Esophagus (tissue), 2 donors: ENCODE data around the gene KLHL6. TPM values are rescaled to one million over a fixed set of nuclear protein-coding genes. Genes with fewer than 3 reads are reported as not detected.
"Not testable (repeated sequence)": the region's sequence is repeated elsewhere in the genome, so short reads cannot be mapped to it uniquely, and the experiment has no call there.

Experiments used
- H3K27ac ChIP-seq, 2 donors: one replicate each; pipeline ENCODE4 v1.5.1; 2013; ENCODE audit warnings: low read depth in 2 of 2, mild to moderate bottlenecking in 2 of 2, inconsistent platforms in 1 of 2, low read length in 1 of 2, moderate library complexity in 1 of 2
- H3K27me3 ChIP-seq, 2 donors: one replicate each; pipeline ENCODE4 v1.6.1; 2013; ENCODE audit warnings: low read length in 2 of 2, control low read depth in 1 of 2, mild to moderate bottlenecking in 1 of 2; ENCODE audit not compliant: insufficient read depth in 2 of 2, control insufficient read depth in 1 of 2
- H3K36me3 ChIP-seq, 2 donors: one replicate each; pipeline ENCODE4 v1.6.1; 2013; ENCODE audit warnings: low read length in 1 of 2; ENCODE audit not compliant: control insufficient read depth in 2 of 2, insufficient read depth in 2 of 2
- H3K4me1 ChIP-seq, 2 donors: one replicate each; pipeline ENCODE4 v1.6.1; 2013; ENCODE audit warnings: low read length in 1 of 2; ENCODE audit not compliant: control insufficient read depth in 2 of 2, insufficient read depth in 2 of 2
- H3K4me3 ChIP-seq, 2 donors: one replicate each; pipeline ENCODE4 v1.5.1; 2013; ENCODE audit warnings: low read length in 2 of 2, mild to moderate bottlenecking in 2 of 2, low read depth in 1 of 2, moderate library complexity in 1 of 2
- H3K9me3 ChIP-seq, 2 donors: one replicate each; pipeline ENCODE4 v1.6.1; 2013; ENCODE audit warnings: mild to moderate bottlenecking in 2 of 2, low read depth in 1 of 2, low read length in 1 of 2, moderate library complexity in 1 of 2; ENCODE audit not compliant: control insufficient read depth in 2 of 2, insufficient read depth in 1 of 2
- WGBS, 2 donors: extraction: QIAGEN DNeasy Blood & Tissue Kit; methylation state at CpG; one replicate each; pipeline ENCODE4 v1.1.7; 2013; 5-methylcytosine and 5-hydroxymethylcytosine counted together
- polyA plus RNA-seq, 2 donors: library from polyadenylated mRNA; stranded (reverse); fragments of 200-250 nt; gene quantifications; one replicate each; pipeline ENCODE4 v1.2.3, GENCODE V29; 2013
- donor health status: healthy with polysubstance abuse.
- donor health status: Bipolar disorder and iron deficiency.

KLHL6 gene
- polyA plus RNA-seq, 2 donors: 0.16 to 0.26 TPM

DNA sequence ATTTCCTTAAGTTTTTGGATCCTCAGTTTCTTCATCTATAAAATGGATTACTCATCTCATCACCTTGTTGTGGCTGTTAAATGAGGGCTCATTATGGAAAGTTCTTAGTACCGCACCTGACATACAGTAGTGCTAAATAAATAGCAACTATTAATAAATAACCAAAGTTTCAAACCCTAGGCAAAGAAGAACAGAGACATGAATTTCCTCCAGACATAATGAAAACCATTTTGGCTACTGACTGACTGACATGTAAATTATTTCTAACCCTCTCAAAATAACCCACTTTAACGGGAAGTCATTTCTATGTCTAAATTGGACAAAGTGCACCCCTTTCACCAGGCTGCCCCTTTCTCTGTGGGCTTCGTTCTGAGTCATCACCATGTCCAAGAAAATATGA, 17.4 kb upstream of the KLHL6 start:
- WGBS, 2 donors: 87 to 90% methylated on average over 3 of the region's 3 CpGs
- H3K4me3 ChIP-seq: no peak overlapping the region
- H3K27ac ChIP-seq: no peak overlapping the region
- H3K27me3 ChIP-seq: no peaks in the 10 kb centered on the region
- H3K9me3 ChIP-seq: no peaks in the 10 kb centered on the region
- no peaks in the 10 kb centered on the region for H3K36me3 ChIP-seq
- peaks cover 0 to 3% of the 10 kb centered on the region in 2 donors for H3K4me1 ChIP-seq

DNA sequence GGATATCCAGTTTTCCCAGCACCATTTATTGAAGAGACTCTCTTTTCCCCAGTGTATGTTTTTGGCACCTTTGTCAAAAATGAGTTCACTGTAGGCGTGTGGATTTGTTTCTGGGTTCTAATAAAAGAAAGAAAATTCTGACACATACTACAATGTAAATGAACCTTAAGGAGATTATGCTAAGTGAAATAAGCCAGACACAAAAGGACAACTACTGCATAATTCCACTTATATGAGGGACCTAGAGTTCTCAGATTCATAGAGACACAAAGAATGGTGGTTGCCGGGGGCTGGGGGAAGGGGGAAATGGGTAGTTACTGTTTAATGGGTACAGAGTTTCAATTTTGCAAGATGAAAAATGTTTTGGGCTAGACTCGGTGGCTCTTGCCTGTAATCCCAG, 14.7 kb upstream of the KLHL6 start:
- H3K4me3 ChIP-seq, H3K27me3 ChIP-seq, H3K4me1 ChIP-seq, H3K27ac ChIP-seq, H3K9me3 ChIP-seq, H3K36me3 ChIP-seq: not testable (repeated sequence)
- 86 to 87% methylated on average over 3 of the region's 3 CpGs for WGBS, 2 donors

DNA sequence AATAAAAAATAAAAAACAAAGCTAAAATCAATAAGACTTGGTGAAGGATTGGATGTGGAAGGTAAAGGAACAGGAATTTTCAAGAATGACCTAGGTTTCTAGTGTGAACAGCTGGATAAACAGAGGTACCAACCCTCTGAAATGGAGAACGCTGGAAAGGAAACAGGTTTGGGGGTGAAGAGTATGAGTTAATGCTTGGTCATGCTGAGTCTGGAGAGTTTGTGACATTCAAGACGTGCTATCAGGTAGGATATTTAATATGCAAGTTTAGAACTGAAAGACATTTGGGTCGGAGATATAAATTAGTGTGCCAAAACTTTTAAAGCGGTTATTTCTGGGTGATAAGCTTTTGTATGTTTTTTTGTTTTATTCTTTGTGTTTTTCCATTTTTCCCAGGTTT, 11.4 kb upstream of the KLHL6 start:
- 82 to 83% methylated on average over 4 of the region's 4 CpGs for WGBS, 2 donors
- Histone ChIP-seq H3K27ac (no peak overlapping the region), H3K27me3 (no peaks in the 10 kb centered on the region), H3K4me1 (no peaks in the 10 kb centered on the region), H3K9me3 (no peaks in the 10 kb centered on the region), H3K36me3 (no peaks in the 10 kb centered on the region), H3K4me3 (no peak overlapping the region)

DNA sequence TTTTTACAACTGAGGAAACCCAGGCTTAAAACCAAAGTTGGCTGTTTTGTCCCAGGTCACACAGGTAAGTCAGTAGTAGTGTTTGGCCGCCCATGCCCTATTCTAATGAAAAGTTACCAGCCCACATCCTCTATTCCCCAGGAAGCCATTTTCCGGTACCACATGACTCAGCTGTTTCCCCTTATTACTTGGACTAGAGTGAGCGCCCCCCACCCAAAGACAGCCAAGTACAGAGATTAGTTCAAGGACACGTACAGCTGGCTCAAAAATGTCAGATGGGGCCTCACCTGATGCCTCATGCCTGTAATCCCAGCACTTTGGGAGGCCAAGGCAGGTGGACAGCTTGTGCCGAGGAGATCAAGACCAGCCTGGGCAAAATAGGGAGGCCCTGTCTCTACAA, 8.5 kb upstream of the KLHL6 start:
- Histone ChIP-seq H3K36me3 (no peaks in the 10 kb centered on the region), H3K9me3 (no peaks in the 10 kb centered on the region), H3K27me3 (no peaks in the 10 kb centered on the region), H3K4me3 (no peak overlapping the region), H3K4me1 (no peaks in the 10 kb centered on the region), H3K27ac (no peak overlapping the region)
- 80 to 83% methylated on average over 5 of the region's 5 CpGs for WGBS, 2 donors

DNA sequence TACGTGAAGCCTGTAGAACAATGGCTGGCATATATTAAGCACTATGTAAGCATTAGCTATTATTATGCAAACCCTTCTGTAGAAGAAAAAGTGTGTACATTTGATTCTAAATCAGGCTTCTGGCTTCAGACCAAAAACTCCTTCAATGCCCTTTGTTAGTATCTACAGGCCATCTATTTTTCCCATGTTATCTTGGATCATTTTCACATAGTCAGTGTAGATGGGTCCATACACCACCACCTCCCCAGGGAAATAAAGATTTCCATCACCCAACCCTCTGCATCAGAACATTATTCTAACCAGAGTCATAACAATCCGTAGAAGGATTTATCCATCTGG, 8.0 kb upstream of the KLHL6 start:
- Histone ChIP-seq H3K4me1 (no peaks in the 10 kb centered on the region), H3K36me3 (no peaks in the 10 kb centered on the region), H3K4me3 (no peak overlapping the region), H3K9me3 (no peaks in the 10 kb centered on the region), H3K27ac (no peak overlapping the region), H3K27me3 (no peaks in the 10 kb centered on the region)
- WGBS, 2 donors: 63 to 82% methylated on average over 2 of the region's 2 CpGs

DNA sequence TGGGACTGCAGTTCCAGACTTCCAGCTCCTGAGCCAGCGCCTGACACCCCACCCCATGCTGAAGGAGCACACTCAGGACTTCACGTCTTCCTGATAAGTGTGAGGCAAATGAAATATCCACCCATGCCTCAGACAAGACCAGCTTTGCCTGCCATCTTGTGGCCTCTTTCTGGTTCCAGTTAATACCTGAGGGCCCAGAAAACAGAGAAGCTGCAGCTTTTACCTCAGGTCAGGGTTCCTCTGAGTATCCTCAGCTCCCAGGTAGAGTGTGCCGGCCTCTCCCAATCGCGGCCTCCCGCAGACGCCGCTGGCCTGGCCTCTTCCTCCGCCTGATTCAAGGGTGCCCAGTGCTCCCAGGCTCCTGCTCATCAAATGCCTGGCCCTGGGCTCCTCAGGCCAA, 5.1 kb upstream of the KLHL6 start:
- H3K9me3 ChIP-seq: no peaks in the 10 kb centered on the region
- H3K4me1 ChIP-seq: no peaks in the 10 kb centered on the region
- H3K4me3 ChIP-seq: no peak overlapping the region
- H3K36me3 ChIP-seq: no peaks in the 10 kb centered on the region
- H3K27me3 ChIP-seq: no peaks in the 10 kb centered on the region
- 86 to 88% methylated on average over 9 of the region's 9 CpGs for WGBS, 2 donors
- H3K27ac ChIP-seq: no peak overlapping the region

DNA sequence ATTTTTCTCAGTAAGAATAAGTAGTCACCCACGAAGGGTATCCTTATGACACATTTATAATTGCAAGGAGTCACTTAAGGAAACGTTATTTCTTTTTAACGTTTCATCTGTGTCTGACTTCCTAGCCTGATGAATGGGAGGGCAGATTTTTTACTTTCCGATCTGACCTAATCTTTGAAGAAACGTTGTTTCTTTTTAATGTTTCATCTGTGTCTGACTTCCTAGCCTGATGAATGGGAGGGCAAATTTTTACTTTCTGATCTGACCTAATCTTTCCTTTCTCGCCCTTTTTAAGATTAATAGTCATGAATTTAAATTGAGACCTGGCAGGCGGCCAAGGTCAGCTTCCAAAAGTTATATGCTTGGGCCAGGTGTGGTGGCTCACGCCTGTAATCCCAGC, 3.0 kb upstream of the KLHL6 start:
- 63 to 68% methylated on average over 8 of the region's 8 CpGs for WGBS, 2 donors
- Histone ChIP-seq H3K4me3 (no peak overlapping the region), H3K27ac (no peak overlapping the region), H3K4me1 (no peaks in the 10 kb centered on the region), H3K27me3 (no peaks in the 10 kb centered on the region), H3K9me3 (no peaks in the 10 kb centered on the region), H3K36me3 (no peaks in the 10 kb centered on the region)

DNA sequence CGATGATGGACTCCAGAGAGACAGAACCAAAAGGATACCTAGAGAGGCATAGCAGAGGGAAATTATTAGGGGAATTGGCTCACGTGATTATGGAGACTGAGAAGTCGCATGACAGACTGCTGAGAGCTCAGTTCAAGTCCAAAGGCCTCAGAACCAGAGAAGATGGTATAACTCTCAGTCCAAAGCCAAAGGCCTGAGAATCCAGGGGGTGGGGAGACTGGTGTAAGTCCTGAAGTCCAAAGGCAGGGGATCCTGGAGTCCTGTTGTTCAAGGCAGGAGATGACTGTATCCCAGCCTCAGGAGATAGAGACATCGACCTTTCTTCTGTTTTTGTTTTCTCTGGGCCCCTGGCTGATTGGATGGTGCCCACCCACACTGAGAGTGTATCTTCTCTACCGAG, 1.2 kb upstream of the KLHL6 start:
- 80 to 85% methylated on average over 5 of the region's 5 CpGs for WGBS, 2 donors
- Histone ChIP-seq H3K36me3 (no peaks in the 10 kb centered on the region), H3K4me1 (no peaks in the 10 kb centered on the region), H3K9me3 (no peaks in the 10 kb centered on the region), H3K27me3 (no peaks in the 10 kb centered on the region), H3K4me3 (no peak overlapping the region), H3K27ac (no peak overlapping the region)

DNA sequence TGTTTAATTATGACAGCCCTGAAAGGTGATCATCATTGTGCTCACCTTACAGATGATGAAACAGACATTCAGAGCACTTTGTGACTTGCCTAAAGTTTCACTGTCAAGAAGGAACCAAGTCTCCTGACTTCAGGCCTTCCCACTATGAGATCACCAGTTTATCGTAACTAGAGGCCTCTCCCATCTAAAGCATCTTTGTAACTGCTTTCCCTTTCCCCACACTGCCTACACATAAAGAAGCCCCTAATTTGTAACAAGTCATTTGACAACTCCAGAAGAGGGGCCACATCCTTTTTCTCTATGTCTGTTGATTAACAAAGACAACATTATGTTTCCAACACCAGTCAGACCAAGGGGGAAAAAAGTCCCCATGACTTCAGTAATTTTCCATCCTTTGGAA, 1.1 kb downstream of the KLHL6 start:
- H3K4me3 ChIP-seq: no peak overlapping the region
- H3K9me3 ChIP-seq: no peaks in the 10 kb centered on the region
- H3K36me3 ChIP-seq: no peaks in the 10 kb centered on the region
- H3K27ac ChIP-seq: no peak overlapping the region
- no peaks in the 10 kb centered on the region for H3K4me1 ChIP-seq
- H3K27me3 ChIP-seq: no peaks in the 10 kb centered on the region
- WGBS, 2 donors: 58 to 60% methylated on average over 1 of the region's 1 CpG

DNA sequence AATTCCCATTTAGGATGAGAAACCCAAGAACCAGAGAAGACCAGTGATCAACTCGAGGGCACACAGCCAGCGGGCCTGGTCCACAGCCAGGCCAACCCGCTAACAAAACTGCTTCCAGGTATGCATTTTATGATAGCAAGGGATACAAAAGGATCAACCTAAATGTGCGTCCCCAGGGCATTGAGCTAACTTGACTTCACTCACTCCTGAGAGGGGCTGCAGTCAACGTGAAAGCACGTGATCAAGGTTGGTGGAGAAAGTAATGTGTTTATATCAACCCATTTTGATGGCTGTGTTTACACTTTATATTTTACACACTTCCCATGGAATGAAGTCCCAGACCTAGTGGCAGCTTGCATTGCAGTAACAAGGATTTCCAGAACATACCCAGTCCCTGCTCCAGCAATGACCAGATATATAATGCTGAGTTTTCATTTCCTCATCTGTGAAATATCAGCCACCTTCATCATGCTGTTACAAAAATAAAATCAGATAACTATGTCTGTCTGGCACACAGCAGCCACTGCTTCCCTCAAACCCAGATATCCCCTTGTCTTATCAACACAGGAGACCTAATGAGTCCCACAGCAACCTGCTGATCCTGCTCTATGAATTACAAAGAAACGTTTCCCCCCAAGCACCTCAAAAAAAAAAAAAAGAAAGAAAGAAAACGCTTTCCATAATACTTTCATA, 2.0 kb downstream of the KLHL6 start:
- no peaks in the 10 kb centered on the region for H3K36me3 ChIP-seq
- 50 to 54% methylated on average over 8 of the region's 8 CpGs for WGBS, 2 donors
- H3K4me1 ChIP-seq: no peaks in the 10 kb centered on the region
- H3K4me3 ChIP-seq: no peak overlapping the region
- no peak overlapping the region for H3K27ac ChIP-seq
- no peaks in the 10 kb centered on the region for H3K9me3 ChIP-seq
- H3K27me3 ChIP-seq: no peaks in the 10 kb centered on the region
